ENCODE results near the gene RETREG1.

The RETREG1 gene

DNA sequence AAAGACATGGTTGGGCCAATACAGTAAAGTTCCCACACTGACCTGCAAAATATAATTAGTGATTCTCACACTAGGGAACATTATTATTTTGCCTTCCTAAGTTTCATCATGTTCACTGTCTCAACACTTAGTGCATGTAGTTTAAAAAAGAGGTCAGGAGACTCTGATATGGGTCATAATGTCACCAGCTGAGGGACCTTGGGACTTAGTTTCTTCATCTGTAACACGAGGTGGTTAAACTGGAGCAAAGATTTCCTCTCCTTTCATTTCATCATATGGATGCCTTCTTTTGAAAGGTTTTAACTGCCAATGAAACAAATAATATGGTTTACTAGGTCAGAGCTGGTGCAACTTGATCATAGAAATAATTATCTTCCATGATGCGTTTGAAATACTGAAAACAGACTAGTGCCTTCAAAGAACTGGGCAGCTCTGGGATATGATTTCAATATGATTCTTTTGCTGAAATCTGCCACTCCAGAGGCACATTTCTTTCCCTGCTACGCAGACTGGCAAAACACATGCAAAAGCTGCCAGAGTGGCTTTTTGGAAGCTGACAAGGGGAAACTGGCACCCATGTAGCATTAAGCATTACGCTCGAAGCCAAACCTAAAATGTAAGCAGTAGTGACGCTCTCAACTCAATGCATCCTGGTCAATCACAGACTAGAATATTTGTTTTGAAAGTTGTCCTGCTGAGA is 20.8 kb downstream of the RETREG1 start:
- in situ Hi-C loops (cut with MboI; ENCODE audit: low pct_unique_long_range_greater_than_20kb, low sequenced_read_pairs, unreplicated experiment) = no loop called here
- no peak for DNase-seq (ENCODE audit: low spot score)
- TF ChIP-seq CTCF (IDR thresholded peaks at IDR 0.05; ENCODE audit: extremely low read depth, insufficient read depth, missing control alignments) = no peak

DNA sequence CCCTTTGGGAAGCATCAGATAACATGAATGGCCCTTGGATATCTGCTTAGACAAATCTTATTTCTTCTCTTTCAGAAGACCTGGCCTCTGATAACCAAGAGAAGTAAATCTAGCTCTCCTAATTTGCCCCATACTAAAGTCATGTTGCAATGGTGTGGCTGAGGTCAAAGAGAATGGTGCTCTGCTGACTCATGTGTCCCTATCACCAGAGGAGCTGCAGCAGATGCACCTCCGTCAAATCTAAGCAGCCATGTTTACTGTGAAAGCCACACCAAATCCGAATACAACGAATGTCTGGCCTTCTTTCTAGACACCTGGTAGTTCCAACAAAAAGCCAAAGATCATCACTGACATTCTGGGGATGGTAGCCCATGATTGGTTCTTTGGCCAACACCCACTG is 23.2 kb downstream of the RETREG1 start:
- no peak for DNase-seq (ENCODE audit: low spot score)
- in situ Hi-C loops (cut with MboI; ENCODE audit: low pct_unique_long_range_greater_than_20kb, low sequenced_read_pairs, unreplicated experiment) = no loop called here
- TF ChIP-seq CTCF (IDR thresholded peaks at IDR 0.05; ENCODE audit: extremely low read depth, insufficient read depth, missing control alignments) = no peak

DNA sequence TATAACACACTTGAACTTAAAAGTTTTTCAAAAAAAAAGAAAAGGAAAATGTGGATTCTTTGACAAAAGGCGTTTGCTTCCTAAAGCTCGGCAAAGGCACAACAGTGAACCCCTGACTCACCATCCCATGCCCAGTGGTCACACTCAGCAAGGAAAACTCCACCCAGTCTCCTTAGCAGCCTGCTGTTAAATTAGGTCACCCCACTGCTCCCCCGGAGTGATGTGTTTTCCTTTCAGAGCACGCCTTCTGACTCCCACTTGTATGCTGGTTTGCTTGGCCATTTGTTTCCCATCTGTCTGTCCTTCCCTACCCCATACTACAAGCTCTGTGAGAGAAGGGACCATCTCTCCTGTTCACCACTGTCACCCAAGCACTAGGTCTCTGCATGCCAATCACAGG is 23.8 kb downstream of the RETREG1 start:
- in situ Hi-C loops (cut with MboI; ENCODE audit: low pct_unique_long_range_greater_than_20kb, low sequenced_read_pairs, unreplicated experiment) = no loop called here
- TF ChIP-seq CTCF (IDR thresholded peaks at IDR 0.05; ENCODE audit: extremely low read depth, insufficient read depth, missing control alignments) = no peak
- DNase-seq (ENCODE audit: low spot score) = no peak

DNA sequence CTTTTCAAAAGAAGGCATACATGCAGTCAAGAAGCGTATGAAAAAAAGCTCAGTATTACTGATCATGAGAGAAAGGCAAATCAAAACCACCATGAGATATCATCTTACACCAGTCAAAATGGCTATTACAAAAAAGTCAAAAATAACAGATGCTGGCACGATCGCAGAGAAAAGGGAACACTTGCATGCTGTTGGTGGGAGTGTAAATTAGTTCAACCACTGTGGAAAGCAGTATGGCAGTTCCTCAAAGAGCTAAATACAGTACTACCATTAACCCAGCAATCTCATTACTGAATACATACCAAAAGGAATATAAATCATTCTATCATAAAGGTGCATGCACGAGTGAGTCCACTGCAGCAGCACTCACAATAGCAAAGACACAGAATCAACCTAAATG is 24.5 kb downstream of the RETREG1 start:
- no peak for DNase-seq (ENCODE audit: low spot score)
- in situ Hi-C loops (cut with MboI; ENCODE audit: low pct_unique_long_range_greater_than_20kb, low sequenced_read_pairs, unreplicated experiment) = no loop called here
- no peak for TF ChIP-seq CTCF (IDR thresholded peaks at IDR 0.05; ENCODE audit: extremely low read depth, insufficient read depth, missing control alignments)

DNA sequence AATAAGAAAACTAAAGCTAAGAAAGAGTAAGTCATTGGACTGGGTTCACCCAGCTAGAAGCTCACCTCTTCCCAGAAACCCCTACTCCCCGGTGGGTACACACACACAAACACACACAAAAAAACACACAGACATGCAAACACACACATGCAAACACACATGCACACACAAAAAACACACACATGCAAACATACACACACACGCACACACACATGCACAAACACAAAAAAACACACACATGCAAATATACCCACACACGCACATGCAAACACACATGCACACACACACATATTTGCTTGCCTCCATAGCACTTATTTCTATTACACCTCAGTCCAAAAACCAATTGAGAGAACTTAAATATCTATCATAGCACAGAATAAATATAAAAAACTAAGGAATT is 26.1 kb downstream of the RETREG1 start:
- DNase-seq (ENCODE audit: low spot score) = no peak
- in situ Hi-C loops (cut with MboI; ENCODE audit: low pct_unique_long_range_greater_than_20kb, low sequenced_read_pairs, unreplicated experiment) = no loop called here
- no peak for TF ChIP-seq CTCF (IDR thresholded peaks at IDR 0.05; ENCODE audit: extremely low read depth, insufficient read depth, missing control alignments)

- no peak for TF ChIP-seq CTCF (IDR thresholded peaks at IDR 0.05; ENCODE audit: extremely low read depth, insufficient read depth, missing control alignments)
- in situ Hi-C loops (cut with MboI; ENCODE audit: low pct_unique_long_range_greater_than_20kb, low sequenced_read_pairs, unreplicated experiment) = no loop called here
- DNase-seq (ENCODE audit: low spot score) = no peak
Measured at GRCh38 chr5:16589658-16590057, 27.1 kb downstream of the RETREG1 start.
